Activated CD8-positive, alpha-beta T cell treated with anti-CD3 and anti-CD28 coated beads, Interleukin-2, amount 10 ng/mL, durations not matched to agents 7 days and 5 days (primary cell): ENCODE measurements around the gene NPPC. TPM values are rescaled to one million over a fixed set of nuclear protein-coding genes. Genes with fewer than 3 reads are reported as not detected.

Experiments used
- ATAC-seq: fragments of 150-1000 bp; cut with Tn5 transposase; one replicate; pipeline ENCODE4 v1.10.0; 2021; ENCODE audit warnings: moderate library complexity
- CTCF ChIA-PET: fragments of 350-600 bp; sonication (Branson Sonifier 250); formaldehyde crosslinking; loops from one replicate; lab custom pipeline; 2021; ENCODE audit warnings: antibody characterized with exemption; lab: Charles Lee
- POLR2A ChIA-PET: fragments of 350-600 bp; sonication (Branson Sonifier 250); formaldehyde crosslinking; loops from one replicate; lab custom pipeline; 2021; ENCODE audit warnings: antibody characterized with exemption; lab: Charles Lee
- DNase-seq: peaks from one replicate; pipeline ENCODE4 v3.0.0-alpha.2; 2020
- H3K27ac Mint-ChIP-seq: one replicate; pipeline ENCODE4 v1.8.0; 2021; ENCODE audit warnings: mild to moderate bottlenecking, mixed read lengths
- H3K27me3 Mint-ChIP-seq: one replicate; pipeline ENCODE4 v1.8.0; 2021; ENCODE audit warnings: low read depth, mixed read lengths
- H3K36me3 Mint-ChIP-seq: one replicate; pipeline ENCODE4 v1.8.0; 2021; ENCODE audit warnings: low read depth, mixed read lengths
- H3K4me1 Mint-ChIP-seq: one replicate; pipeline ENCODE4 v1.8.0; 2021; ENCODE audit warnings: low read depth, mixed read lengths
- H3K4me3 Mint-ChIP-seq: one replicate; pipeline ENCODE4 v1.8.0; 2021; ENCODE audit warnings: mild to moderate bottlenecking, mixed read lengths
- H3K9me3 Mint-ChIP-seq: one replicate; pipeline ENCODE4 v1.8.0; 2022; ENCODE audit warnings: mixed read lengths; ENCODE audit not compliant: insufficient read depth
- total RNA-seq, 2 experiments: library from RNA; stranded (reverse); gene quantifications; one replicate each; pipeline ENCODE4 v1.2.3, GENCODE V29; 2021

Gene NPPC
- total RNA-seq, 2 experiments from 2014 or later = 1.4 to 1.8 TPM

GRCh38 chr2:231902598-231902997 is 23.6 kb downstream of the NPPC start:
- no peak for ATAC-seq

GRCh38 chr2:231900972-231901371 is 25.2 kb downstream of the NPPC start:
- DNase-seq (no peak), ATAC-seq (no peak)
- H3K36me3 Mint-ChIP-seq = no peaks in the 10 kb centered on the region
- H3K27me3 Mint-ChIP-seq = peaks cover 9% of the 10 kb centered on the region
- CTCF ChIA-PET = interaction anchor here (0.6 to 3.9 kb wide), 21 partner anchors 10 to 538 kb away, joined by 3 to 42 read pairs (median 4); partner anchors contain the start of gene NPPC
- H3K4me3 Mint-ChIP-seq = no peak overlapping the region
- peaks cover under 1% of the 10 kb centered on the region for H3K4me1 Mint-ChIP-seq
- POLR2A ChIA-PET = interaction anchor here (0.9 kb wide), 1 partner anchor 8 kb away, joined by 3 read pairs; no protein-coding TSS in a partner anchor
- H3K27ac Mint-ChIP-seq = no peak overlapping the region
- H3K9me3 Mint-ChIP-seq = no peaks in the 10 kb centered on the region

More at GRCh38 chr2:231902598-231902997, 23.6 kb downstream of the NPPC start:
- Mint-ChIP-seq H3K9me3 (no peaks in the 10 kb centered on the region), H3K36me3 (no peaks in the 10 kb centered on the region), H3K27me3 (peaks cover 9% of the 10 kb centered on the region), H3K27ac (no peak overlapping the region), H3K4me3 (no peak overlapping the region), H3K4me1 (peaks cover 7% of the 10 kb centered on the region)
- CTCF ChIA-PET = interaction anchor here (0.7 to 2.3 kb wide), 4 partner anchors 203 to 537 kb away, joined by 3 to 7 read pairs (median 4); no protein-coding TSS in a partner anchor
- POLR2A ChIA-PET = no interaction called here
- no peak for DNase-seq

GRCh38 chr2:231900486-231900942 is 25.7 kb downstream of the NPPC start:
- POLR2A ChIA-PET = no interaction called here
- peaks cover 9% of the 10 kb centered on the region for H3K27me3 Mint-ChIP-seq
- no peaks in the 10 kb centered on the region for H3K9me3 Mint-ChIP-seq
- H3K4me3 Mint-ChIP-seq = no peak overlapping the region
- H3K27ac Mint-ChIP-seq = no peak overlapping the region
- peak; percentile 76 for ATAC-seq
- peak; percentile 64 for DNase-seq
- H3K4me1 Mint-ChIP-seq = no peaks in the 10 kb centered on the region
- no peaks in the 10 kb centered on the region for H3K36me3 Mint-ChIP-seq
- CTCF ChIA-PET = interaction anchor here (0.6 to 3.9 kb wide), 23 partner anchors 10 to 539 kb away, joined by 3 to 42 read pairs (median 4); partner anchors contain the start of gene NPPC

DNA sequence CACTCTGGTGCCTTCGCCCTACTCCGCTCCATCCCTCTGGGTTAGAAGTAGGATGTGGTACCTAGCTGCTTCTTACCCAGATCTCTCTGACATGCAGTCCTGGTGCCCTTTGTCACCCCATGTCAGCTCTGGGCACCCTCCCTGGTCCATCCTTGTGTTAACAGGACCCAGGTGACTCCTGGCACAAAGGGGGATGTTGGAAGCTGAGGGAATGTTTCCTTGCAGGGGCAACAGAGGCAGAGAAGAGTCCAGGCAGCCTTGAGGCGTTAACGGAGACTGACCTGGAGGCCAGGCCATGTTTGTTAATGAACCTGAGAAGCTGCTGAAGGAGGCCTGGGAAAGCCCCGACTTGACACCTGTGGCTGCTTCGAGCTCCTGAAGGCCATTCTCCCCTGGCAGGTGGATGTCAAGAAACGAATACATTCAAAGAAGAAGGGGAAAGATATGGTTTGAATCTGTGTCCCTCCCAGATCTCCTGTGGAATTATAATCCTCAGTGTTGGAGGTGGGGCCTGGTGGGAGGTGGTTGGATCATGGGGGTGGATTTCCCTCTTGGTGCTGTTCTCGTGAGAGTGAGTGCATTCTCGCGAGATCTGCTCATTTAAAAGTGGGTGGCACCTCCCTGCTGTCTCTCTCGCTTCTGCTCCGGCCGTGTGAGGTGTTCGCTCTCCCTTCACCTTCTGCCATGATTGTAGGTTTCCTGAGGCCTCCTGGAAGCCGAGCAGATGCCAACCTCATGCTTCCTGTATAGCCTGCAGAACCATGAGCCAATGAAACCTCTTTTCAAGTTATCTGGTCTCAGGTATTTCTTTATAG is 31.4 kb downstream of the NPPC start:
- POLR2A ChIA-PET = no interaction called here
- ATAC-seq (no peak), DNase-seq (no peak)
- CTCF ChIA-PET = no interaction called here
- Mint-ChIP-seq H3K27ac (no peak overlapping the region), H3K4me3 (no peak overlapping the region), H3K27me3 (peaks cover 7% of the 10 kb centered on the region), H3K36me3 (no peaks in the 10 kb centered on the region), H3K9me3 (no peaks in the 10 kb centered on the region), H3K4me1 (no peaks in the 10 kb centered on the region)

- CTCF ChIA-PET = interaction anchor here (2.1 kb wide), 1 partner anchor 9 kb away, joined by 8 read pairs; no protein-coding TSS in a partner anchor
- H3K27ac Mint-ChIP-seq = no peak overlapping the region
- ATAC-seq (no peak), DNase-seq (no peak)
- H3K36me3 Mint-ChIP-seq = no peaks in the 10 kb centered on the region
- POLR2A ChIA-PET = no interaction called here
- H3K4me3 Mint-ChIP-seq = no peak overlapping the region
- H3K27me3 Mint-ChIP-seq = peaks cover 11% of the 10 kb centered on the region
- H3K9me3 Mint-ChIP-seq = no peaks in the 10 kb centered on the region
- H3K4me1 Mint-ChIP-seq = no peaks in the 10 kb centered on the region
Measured at GRCh38 chr2:231891514-231891905, 34.7 kb downstream of the NPPC start.

DNA sequence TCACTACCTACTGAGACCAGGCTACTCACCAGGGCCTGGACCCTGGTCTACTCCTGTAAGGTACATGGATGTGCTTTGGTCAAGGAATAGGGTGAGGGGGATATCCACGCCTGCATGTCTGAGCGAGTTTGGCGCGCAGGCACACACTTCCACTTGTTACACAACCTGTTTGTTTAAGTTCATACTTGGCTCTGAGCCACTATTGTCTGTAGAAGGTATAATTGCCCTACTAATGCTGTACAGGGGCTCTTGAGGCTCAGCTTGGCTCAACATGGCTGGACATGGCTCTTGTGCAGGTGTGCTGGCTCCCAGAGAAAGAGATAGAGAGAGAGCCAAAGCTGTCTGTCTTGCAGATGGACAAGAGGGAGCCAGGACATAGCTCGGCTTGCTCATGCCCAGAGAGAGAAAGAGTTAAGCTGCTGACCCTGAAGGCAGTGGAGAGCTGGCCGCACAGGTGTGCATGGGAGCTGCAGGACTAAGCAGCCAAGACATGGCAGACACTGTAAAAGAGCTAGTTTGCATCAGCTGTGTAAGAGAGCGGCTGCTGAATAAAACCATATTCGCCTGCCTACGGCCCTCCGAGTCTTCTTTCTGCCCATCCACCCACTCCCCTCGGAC is 35.2 kb downstream of the NPPC start:
- no peak for ATAC-seq
- POLR2A ChIA-PET = no interaction called here
- H3K9me3 Mint-ChIP-seq = no peaks in the 10 kb centered on the region

DNA sequence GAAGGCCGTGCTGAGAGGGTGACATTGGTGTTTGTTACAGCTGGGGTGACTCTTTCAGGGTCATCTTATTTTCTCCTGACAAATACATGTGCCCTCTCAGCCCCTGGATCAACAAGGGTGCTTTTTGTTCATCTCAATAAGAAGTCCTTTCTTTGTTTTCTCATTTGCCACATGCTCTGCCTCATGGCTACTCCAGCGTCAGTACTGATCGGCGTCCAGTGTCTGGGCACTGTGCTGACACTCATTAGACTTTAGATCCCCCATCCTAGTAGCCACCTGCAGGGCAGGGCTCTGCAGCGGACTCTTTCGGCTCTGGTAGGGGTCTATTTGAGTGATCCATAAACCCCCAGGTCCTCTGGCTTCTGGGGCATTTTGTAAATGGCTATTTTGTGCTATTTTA is 38.4 kb downstream of the NPPC start:
- Mint-ChIP-seq H3K27me3 (peaks cover 36% of the 10 kb centered on the region), H3K4me3 (no peak overlapping the region), H3K9me3 (no peaks in the 10 kb centered on the region), H3K4me1 (no peaks in the 10 kb centered on the region), H3K27ac (no peak overlapping the region), H3K36me3 (no peaks in the 10 kb centered on the region)
- ATAC-seq = no peak
- DNase-seq = no peak
- ChIA-PET CTCF (interaction anchor here (7.9 kb wide), 1 partner anchor 13 kb away, joined by 42 read pairs; no protein-coding TSS in a partner anchor), POLR2A (no interaction called here)

More for the DNA sequence above, 35.2 kb downstream of the NPPC start:
- Mint-ChIP-seq H3K27me3 (peaks cover 16% of the 10 kb centered on the region), H3K27ac (no peak overlapping the region), H3K4me3 (no peak overlapping the region), H3K4me1 (no peaks in the 10 kb centered on the region), H3K36me3 (no peaks in the 10 kb centered on the region)
- DNase-seq = no peak
- CTCF ChIA-PET = interaction anchor here (2.1 kb wide), 1 partner anchor 10 kb away, joined by 8 read pairs; no protein-coding TSS in a partner anchor

DNA sequence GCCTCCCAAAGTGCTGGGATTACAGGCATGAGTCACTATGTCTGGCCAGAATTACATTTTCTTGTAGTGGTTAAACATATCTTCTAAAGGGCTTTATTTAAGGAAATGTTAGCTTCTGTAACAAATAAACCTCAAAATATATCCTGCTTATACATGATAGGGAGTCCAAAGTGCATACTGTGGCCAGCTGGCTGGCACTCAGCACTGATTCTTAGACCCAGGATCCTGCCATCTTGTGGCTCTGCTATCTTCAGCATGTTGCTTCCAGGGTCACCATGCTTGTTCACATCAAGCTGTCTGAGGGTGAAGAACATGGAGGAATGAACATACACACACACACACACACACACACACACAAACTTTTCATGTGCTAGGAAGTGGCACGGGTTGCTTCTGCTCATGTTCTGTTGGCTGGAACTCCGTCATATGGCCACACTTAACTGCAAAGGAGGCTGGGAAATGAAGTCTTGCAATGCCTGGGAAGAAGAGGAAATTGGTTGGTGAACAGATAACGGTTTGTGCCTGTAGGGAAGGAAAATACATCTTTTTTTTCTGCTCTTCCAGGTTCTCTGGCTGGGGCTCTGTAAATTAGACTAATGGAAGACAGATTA is 40.0 kb downstream of the NPPC start:
- Mint-ChIP-seq H3K4me3 (no peak overlapping the region), H3K36me3 (no peaks in the 10 kb centered on the region), H3K27me3 (peaks cover 40% of the 10 kb centered on the region), H3K4me1 (no peaks in the 10 kb centered on the region), H3K27ac (no peak overlapping the region), H3K9me3 (no peaks in the 10 kb centered on the region)
- ChIA-PET POLR2A (no interaction called here), CTCF (interaction anchor here (1.3 to 7.9 kb wide), 2 partner anchors 14 to 20 kb away, joined by 3 to 42 read pairs; no protein-coding TSS in a partner anchor)
- ATAC-seq = no peak
- DNase-seq = no peak

GRCh38 chr2:231884438-231885140 is 41.6 kb downstream of the NPPC start:
- POLR2A ChIA-PET = no interaction called here
- Mint-ChIP-seq H3K27ac (no peak overlapping the region), H3K36me3 (no peaks in the 10 kb centered on the region), H3K4me1 (no peaks in the 10 kb centered on the region), H3K4me3 (no peak overlapping the region), H3K9me3 (no peaks in the 10 kb centered on the region), H3K27me3 (peaks cover 42% of the 10 kb centered on the region)
- ATAC-seq (no peak), DNase-seq (no peak)
- CTCF ChIA-PET = interaction anchor here (7.9 kb wide), 1 partner anchor 16 kb away, joined by 42 read pairs; no protein-coding TSS in a partner anchor

- H3K9me3 Mint-ChIP-seq = no peaks in the 10 kb centered on the region
- H3K36me3 Mint-ChIP-seq = no peaks in the 10 kb centered on the region
- POLR2A ChIA-PET = interaction anchor here (0.7 kb wide), 1 partner anchor 78 kb away, joined by 3 read pairs; no protein-coding TSS in a partner anchor
- CTCF ChIA-PET = interaction anchor here (7.9 kb wide), 1 partner anchor 17 kb away, joined by 42 read pairs; no protein-coding TSS in a partner anchor
- H3K27me3 Mint-ChIP-seq = peaks cover 40% of the 10 kb centered on the region
- H3K27ac Mint-ChIP-seq = no peak overlapping the region
- H3K4me3 Mint-ChIP-seq = no peak overlapping the region
- DNase-seq = no peak
- H3K4me1 Mint-ChIP-seq = no peaks in the 10 kb centered on the region
- ATAC-seq = no peak
Measured at GRCh38 chr2:231883468-231883881, 42.7 kb downstream of the NPPC start.

- Mint-ChIP-seq H3K4me1 (no peaks in the 10 kb centered on the region), H3K36me3 (no peaks in the 10 kb centered on the region), H3K27ac (no peak overlapping the region), H3K27me3 (peaks cover 36% of the 10 kb centered on the region), H3K4me3 (no peak overlapping the region), H3K9me3 (no peaks in the 10 kb centered on the region)
- ChIA-PET POLR2A (no interaction called here), CTCF (interaction anchor here (7.9 kb wide), 1 partner anchor 18 kb away, joined by 42 read pairs; no protein-coding TSS in a partner anchor)
- ATAC-seq (no peak), DNase-seq (no peak)
Measured at GRCh38 chr2:231882646-231883045, 43.5 kb downstream of the NPPC start.
